Mesenteric fat pad (tissue), 1 donor: ENCODE results near the gene FNDC10. TPM values are rescaled to one million over a fixed set of nuclear protein-coding genes. Genes with fewer than 3 reads are reported as not detected.
"Not testable (repeated sequence)": the region's sequence is repeated elsewhere in the genome, so short reads cannot be mapped to it uniquely, and the experiment has no call there.

Experiments
- DNase-seq: peaks from one replicate; pipeline ENCODE4 v3.0.0-alpha.2; 2020; ENCODE audit warnings: low spot score
- total RNA-seq: library from RNA; stranded (reverse); fragmentation: NEBNext Ultra II Directional; extraction: Animal tissue kit (Norgen Biotek cat#: 25700); gene quantifications from one replicate; pipeline ENCODE4 v1.2.1, GENCODE V29; 2021
- donor health status: DM: yes; HTN: yes; CAD: no.

Gene FNDC10
- total RNA-seq, 1 donor from 2014 or later: 2.9 TPM

- no peak for DNase-seq
These were observed 653 bp downstream of the FNDC10 start for GRCh38 chr1:1599030-1599934.

DNA sequence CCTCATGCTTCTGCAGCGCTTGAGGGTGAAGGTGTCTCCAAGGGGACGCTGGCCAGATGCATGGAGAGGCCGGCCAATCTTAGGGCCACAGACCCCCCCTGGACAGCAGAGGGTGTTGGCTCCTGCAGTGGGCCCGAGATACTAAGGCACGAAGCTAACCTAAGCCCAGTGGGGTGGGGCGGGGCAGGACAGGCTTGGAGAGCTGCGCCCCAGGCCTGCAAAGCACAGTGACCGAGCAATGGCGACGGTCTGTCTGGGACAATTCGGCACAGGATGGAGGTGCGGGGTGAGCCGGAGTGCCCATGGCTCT lies 1.3 kb downstream of the FNDC10 start:
- no peak for DNase-seq

GRCh38 chr1:1598051-1598719 lies 1.8 kb downstream of the FNDC10 start:
- DNase-seq: no peak

- no peak for DNase-seq
These were observed 2.5 kb downstream of the FNDC10 start for GRCh38 chr1:1597275-1597930.

DNA sequence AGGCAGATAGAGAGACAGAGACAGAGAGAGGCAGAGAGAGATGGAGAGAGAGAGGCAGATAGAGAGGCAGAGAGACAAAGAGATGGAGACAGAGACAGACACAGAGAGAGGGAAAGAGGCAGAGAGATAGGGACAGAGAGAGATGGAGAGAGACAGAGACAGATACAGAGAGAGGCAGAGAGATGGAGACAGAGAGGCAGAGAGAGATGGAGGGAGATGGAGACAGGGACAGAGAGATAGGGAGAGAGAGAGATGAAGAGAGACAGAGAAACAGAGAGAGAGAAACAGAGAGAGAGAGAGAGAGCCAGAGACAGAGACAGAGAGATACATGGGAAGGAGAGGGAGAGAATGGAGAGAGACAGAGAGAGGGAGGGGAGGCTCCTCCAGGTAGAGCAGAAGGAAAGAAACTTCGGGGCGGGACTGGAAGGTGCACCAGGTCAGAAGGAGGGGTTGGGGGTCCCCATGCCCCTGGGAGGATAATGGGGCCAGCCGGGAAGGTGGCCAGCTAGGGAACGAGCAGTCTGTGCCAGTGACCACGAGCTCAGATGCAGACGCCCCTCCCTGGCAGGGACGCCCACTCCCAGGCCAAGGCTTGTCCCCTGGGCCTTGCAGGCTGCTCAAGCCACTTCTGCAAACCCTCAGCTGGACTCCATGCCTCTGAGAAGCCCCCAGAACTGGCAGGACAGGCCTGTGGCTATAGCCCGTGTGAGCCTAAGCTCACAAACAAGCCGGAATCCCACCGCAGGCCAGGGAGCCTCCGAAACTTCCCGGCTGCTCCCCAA lies 3.3 kb downstream of the FNDC10 start:
- DNase-seq: no peak

- not testable (repeated sequence) for DNase-seq
These were observed 4.6 kb downstream of the FNDC10 start for GRCh38 chr1:1595341-1595740.

DNA sequence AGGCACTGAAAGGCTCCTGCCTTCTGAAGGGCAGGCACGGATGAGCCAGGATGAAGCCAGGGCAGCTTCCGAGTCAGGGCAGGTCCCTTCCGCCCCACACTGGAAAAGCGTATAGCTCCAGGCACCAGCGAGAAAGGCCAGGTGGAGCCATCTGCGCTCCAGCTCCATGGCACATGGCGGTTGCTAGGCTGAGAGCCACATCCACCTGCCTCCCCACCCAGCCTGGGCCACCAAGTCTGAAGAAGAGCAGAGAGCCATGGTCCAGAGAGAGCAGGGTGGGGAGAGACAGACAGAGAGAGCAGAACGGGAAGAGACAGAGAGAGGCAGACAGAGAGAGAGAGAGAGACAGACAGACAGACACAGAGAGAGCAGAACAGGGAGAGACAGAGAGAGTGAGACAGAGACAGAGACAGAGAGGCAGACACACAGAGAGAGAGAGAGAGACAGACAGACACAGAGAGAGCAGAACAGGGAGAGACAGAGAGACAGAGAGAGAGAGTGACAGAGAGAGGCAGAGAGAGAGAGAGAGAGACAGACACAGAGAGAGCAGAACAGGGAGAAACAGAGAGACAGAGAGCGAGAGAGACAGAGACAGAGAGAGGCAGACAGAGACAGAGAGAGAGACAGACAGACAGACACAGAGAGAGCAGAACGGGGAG lies 5.2 kb downstream of the FNDC10 start:
- no peak for DNase-seq

- no peak for DNase-seq
These were observed 5.9 kb downstream of the FNDC10 start for GRCh38 chr1:1593834-1594601.

DNA sequence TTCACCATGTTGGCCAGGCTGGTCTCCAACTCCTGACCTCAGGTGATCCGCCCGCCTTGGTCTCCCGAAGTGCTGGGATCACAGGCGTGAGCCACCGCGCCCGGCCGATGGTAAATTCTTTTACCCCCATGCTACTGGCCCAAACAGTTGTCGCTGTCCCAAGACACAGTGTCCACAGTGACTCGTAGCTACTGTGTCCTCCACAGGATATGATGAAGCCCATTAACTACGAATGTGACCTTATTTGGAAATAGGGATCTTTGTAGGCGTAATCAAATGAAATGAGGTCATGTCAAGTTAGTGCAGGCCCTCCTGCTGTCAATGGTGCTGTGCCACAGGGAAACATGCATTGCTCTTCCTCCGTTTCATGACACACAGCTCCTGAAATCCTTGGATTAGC lies 8.5 kb downstream of the FNDC10 start:
- no peak for DNase-seq

GRCh38 chr1:1583347-1584010 lies 16.5 kb downstream of the FNDC10 start:
- DNase-seq: no peak

GRCh38 chr1:1582585-1583346 lies 17.2 kb downstream of the FNDC10 start:
- DNase-seq: no peak

DNA sequence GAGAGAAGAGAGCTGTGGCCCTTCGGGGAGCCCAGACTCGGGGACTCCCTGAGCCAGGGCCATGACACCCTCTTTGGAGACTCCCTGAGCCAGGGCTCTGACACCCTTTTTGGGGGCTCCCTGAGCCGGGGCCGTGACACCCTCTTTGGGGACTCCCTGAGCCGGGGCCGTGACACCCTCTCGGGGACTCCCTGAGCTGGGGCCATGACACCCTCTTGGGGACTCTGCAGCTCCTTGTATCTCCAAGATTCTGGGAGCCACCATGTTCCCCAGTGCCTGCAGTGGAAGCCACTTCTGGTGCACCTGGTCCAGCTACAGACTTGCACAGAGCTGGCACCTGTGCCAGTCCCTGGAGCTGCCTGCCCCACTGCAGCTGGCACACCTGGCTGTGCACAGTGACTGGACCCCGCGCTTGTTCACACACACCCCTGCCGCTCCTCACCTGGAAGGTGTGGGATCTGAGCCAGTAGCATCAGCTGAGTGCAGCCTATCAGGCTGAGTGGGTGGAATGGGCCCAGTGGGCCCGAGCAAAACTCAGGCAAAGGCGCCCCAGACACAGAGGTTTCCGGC lies 21.5 kb downstream of the FNDC10 start:
- no peak for DNase-seq

DNA sequence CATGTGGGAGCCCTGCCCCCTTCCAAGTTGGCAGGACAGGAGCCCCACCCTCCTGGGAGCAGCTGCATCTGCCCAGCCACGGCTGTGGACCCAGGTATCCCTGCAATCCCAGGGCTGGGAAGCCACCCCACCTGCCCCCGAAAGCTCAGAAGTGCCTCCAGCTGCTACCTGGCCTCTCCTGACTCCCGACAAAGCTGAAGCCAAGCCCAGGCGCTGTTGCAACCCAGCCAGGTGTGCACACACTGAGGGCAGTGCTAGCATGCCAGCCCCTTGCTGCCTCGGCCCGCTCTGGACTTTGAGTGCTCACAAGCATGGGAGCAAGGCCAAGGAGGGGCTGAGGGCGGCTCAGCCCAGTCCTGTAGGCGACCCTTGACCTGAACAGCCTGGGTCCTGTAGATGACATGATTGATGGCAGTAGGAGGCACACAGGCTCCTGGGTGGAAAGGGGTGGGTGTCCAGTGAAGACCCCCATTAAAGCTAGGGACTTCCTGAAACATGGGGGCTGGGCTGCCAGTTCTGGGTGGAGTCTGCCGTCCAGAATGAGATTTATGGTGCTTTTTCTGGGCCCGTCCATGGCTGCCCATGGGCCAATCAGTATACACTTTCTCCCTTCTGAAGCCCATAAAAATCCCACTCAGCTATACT lies 22.4 kb downstream of the FNDC10 start:
- no peak for DNase-seq

GRCh38 chr1:1574721-1575537 lies 25.0 kb downstream of the FNDC10 start, which contains the start of gene SSU72:
Gene SSU72, minus strand, starts transcription at chr1:1574863. Its CDS starts 306 bp downstream, at chr1:1574557.
- DNase-seq: peak; percentile 98

DNA sequence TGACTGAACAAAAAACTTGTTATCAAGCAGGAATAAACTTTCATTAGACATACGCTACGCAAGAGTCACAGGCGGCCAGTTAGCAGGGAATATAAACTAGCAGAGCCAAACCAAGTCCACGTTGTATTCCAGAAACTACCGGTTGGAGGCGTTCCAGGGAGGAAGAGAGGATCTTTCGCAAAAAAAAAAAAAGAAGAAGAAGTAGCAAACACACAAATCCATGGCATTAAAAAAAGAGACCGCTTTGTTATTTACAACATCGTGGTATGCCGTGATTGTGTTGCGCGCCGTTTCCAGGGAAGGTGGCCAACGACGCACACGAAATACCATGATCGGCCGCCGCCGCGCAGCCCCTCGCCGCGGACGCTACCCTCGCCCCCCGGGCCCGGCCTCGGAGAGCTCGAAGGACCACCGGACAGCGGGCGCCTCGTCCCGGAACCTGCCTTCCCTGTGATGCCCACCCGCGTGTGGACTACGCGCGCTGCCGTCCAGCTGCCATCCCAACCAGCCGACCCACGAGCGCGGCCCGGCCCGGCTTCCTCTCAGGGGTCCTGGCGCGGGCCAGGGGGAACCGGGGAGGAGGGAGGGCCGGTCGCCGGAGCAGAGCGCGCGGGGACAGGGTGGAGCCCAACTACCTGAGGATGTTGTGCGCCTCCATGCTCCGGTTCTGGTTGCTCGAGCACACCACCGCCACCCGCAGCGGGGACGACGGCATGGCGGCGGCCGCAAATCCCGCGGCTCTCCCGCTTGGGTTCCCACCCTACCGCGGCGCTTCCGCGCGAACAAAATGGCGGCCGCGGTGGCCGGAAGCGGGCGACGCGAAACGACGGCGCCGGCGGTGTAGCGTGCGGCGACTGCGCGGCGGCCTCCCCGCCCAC lies 25.9 kb downstream of the FNDC10 start:
- DNase-seq: no peak

- DNase-seq: no peak
These were observed 30.6 kb downstream of the FNDC10 start for GRCh38 chr1:1569341-1569740.
